ENCODE data around the gene OR52K2.

DNA sequence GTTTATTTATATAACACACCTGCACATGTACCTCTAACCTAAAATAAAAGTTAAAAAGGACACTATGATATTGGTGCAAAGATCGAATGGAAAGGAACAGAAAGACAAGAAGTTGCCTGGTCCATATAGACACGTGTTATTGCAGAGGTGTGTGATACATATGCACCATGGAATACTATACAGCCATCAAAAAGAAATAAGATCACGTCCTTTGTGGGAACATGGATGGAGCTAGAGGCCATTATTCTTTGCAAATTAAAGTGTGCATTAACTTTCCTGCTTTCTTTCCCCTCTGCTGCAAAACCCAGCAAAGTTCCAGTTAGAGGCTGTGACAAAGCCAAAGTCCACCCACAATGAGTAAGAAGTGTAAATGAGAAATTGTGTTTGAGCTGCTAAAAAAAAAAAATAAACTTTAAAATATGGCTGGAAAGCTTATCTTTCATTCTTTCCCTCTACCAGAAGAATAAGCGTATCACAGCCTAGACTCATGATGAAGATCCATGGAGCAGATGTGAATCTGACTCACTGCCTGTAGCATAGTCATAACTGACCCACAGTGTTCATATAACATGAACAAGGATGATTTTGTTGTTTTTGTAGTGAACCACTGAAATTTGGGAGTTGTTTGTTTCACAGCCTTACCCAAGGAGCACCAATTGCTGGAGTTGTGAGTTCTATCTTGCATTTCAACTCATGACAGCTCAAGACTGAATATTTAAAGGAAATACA, 42.9 kb downstream of the OR52K2 start:
- no peak for TF ChIP-seq CTCF (IDR thresholded peaks at IDR 0.05)
- no peak for TF ChIP-seq POLR2A (IDR thresholded peaks at IDR 0.05)
